ENCODE results near the gene TGIF2. TPM values are rescaled to one million over a fixed set of nuclear protein-coding genes. Genes with fewer than 3 reads are reported as not detected.
A peak's percentile ranks its signal among the peaks of the same experiment; 100 is the strongest.

The TGIF2 gene
- total and polyA plus RNA-seq, 2 of the 13 experiments (the other 11 are each of a cell fraction or from before 2014, with no cell fraction given): 41.3 to 53.9 TPM

GRCh38 chr20:36573103-36573797 lies at the start of gene TGIF2 (continued):
- peak; percentile 56; the same call in 1 of the 2 replicates for TF ChIP-seq ZBTB2 (CRISPR knock-in tag; IDR thresholded peaks at IDR 0.05; ENCODE audit: low read depth)
- TF ChIP-seq NR2F1 (CRISPR knock-in tag; IDR thresholded peaks at IDR 0.05): no peak
- TF ChIP-seq MIER3 (CRISPR knock-in tag; IDR thresholded peaks at IDR 0.05; ENCODE audit: borderline replicate concordance): no peak
- no peak for TF ChIP-seq TRIM22 (IDR thresholded peaks at IDR 0.05)
- TF ChIP-seq SYNCRIP (IDR thresholded peaks at IDR 0.05; ENCODE audit: insufficient read depth, low read depth, low read length): no peak
- no peak for TF ChIP-seq ZNF121 (CRISPR knock-in tag; IDR thresholded peaks at IDR 0.05)
- peak; percentile 88 for TF ChIP-seq SIN3A (IDR thresholded peaks at IDR 0.05; ENCODE audit: borderline replicate concordance, low read depth, low read length)
- TF ChIP-seq ISX (CRISPR knock-in tag; conservative IDR thresholded peaks at IDR 0.05): no peak
- TF ChIP-seq MXD3 (CRISPR knock-in tag; IDR thresholded peaks at IDR 0.05): peak; percentile 76
- TF ChIP-seq ZNF142 (CRISPR knock-in tag; IDR thresholded peaks at IDR 0.05): no peak
- TF ChIP-seq HIVEP1 (CRISPR knock-in tag; IDR thresholded peaks at IDR 0.05): peak; percentile 98
- peak; percentile 63; the same call in 1 of the 2 replicates for TF ChIP-seq ZBTB25 (CRISPR knock-in tag; IDR thresholded peaks at IDR 0.05)
- peak; percentile 60; the same call in 1 of the 2 replicates for TF ChIP-seq MLX (CRISPR knock-in tag; IDR thresholded peaks at IDR 0.05)
- 0 out of 2 replicates have a peak, but pooled peaks have one; percentile 15 for TF ChIP-seq HNRNPUL1 (IDR thresholded peaks at IDR 0.05; ENCODE audit: low read depth, low read length)
- TF ChIP-seq SPEN (CRISPR knock-in tag; IDR thresholded peaks at IDR 0.05; ENCODE audit: low read depth): peak; percentile 97
- no peak for TF ChIP-seq ZNF143 (CRISPR knock-in tag; IDR thresholded peaks at IDR 0.05)
- no peak; the same call in 1 of the 2 replicates for TF ChIP-seq ZNF224 (CRISPR knock-in tag; IDR thresholded peaks at IDR 0.05)
- peak; percentile 100 for TF ChIP-seq ZNF850 (CRISPR knock-in tag; conservative IDR thresholded peaks at IDR 0.05)
- TF ChIP-seq ZBTB7B (CRISPR knock-in tag; IDR thresholded peaks at IDR 0.05): peak; percentile 95
